OCI-LY3 (cell line): ENCODE data around the gene LOC101059915.

Experiments used
- H2AFZ ChIP-seq: fragments of 200-600, 300-600 bp; shearing (Covaris generic); 2 replicates; pipeline ENCODE4 v1.6.0; 2014; ENCODE audit warnings: antibody characterized with exemption, low read depth, low read length
- H3K27ac ChIP-seq: fragments of 200-600, 300-600 bp; sonication (generic); 2 replicates; pipeline ENCODE4 v1.5.1; 2014; ENCODE audit warnings: mild to moderate bottlenecking, low read length, moderate library complexity, mixed read lengths
- H3K27me3 ChIP-seq: fragments of 200-600, 300-600 bp; sonication (generic); 2 replicates; pipeline ENCODE4 v1.6.1; 2014; ENCODE audit warnings: low read depth, low read length, mixed read lengths
- H3K36me3 ChIP-seq: fragments of 200-600, 300-600 bp; sonication (generic); replicated peaks from 2 replicates; pipeline ENCODE3; 2014; ENCODE audit warnings: low read depth, low read length, mixed read lengths
- H3K4me1 ChIP-seq: fragments of 300-600, 200-600 bp; sonication (generic); 2 replicates; pipeline ENCODE4 v1.6.1; 2014; ENCODE audit warnings: low read length, mixed read lengths
- H3K4me2 ChIP-seq: fragments of 200-600, 300-600 bp; sonication (generic); 2 replicates; pipeline ENCODE4 v1.6.1; 2014; ENCODE audit warnings: low read length, mixed read lengths
- H3K4me3 ChIP-seq: fragments of 300-600, 200-600 bp; sonication (generic); 2 replicates; pipeline ENCODE4 v1.5.1; 2014; ENCODE audit warnings: antibody characterized with exemption, mild to moderate bottlenecking, low read length, moderate library complexity
- H3K79me2 ChIP-seq: fragments of 300-600, 200-600 bp; shearing (Covaris generic); 2 replicates; pipeline ENCODE4 v1.6.1; 2014; ENCODE audit warnings: mild to moderate bottlenecking, low read length, mixed read lengths
- H3K9ac ChIP-seq: fragments of 300-600, 200-600 bp; shearing (Covaris generic); 2 replicates; pipeline ENCODE4 v1.6.0; 2014; ENCODE audit warnings: mild to moderate bottlenecking, low read length, moderate library complexity
- H3K9me3 ChIP-seq: fragments of 200-600, 300-600 bp; shearing (Covaris generic); 2 replicates; pipeline ENCODE4 v1.6.1; 2014; ENCODE audit warnings: low read length, mixed read lengths; ENCODE audit not compliant: insufficient read depth
- H4K20me1 ChIP-seq: fragments of 200-600, 300-600 bp; sonication (generic); 2 replicates; pipeline ENCODE4 v1.6.1; 2016; ENCODE audit warnings: low read length, mixed read lengths; ENCODE audit not compliant: insufficient read depth
- EZH2phosphoT487 ChIP-seq: fragments of 200-600 bp; shearing (Covaris generic); IDR thresholded peaks from 2 replicates; pipeline ENCODE4 v1.6.1; 2018; ENCODE audit warnings: antibody characterized with exemption, mixed run types, low read depth
- TF ChIP-seq, protein P1 (sequence below): fragments of 200-600, 300-600 bp; sonication (generic); IDR thresholded peaks from 2 replicates; pipeline ENCODE4 v1.5.1; 2014; ENCODE audit warnings: antibody characterized with exemption, low read length, low read depth

The LOC101059915 gene

DNA sequence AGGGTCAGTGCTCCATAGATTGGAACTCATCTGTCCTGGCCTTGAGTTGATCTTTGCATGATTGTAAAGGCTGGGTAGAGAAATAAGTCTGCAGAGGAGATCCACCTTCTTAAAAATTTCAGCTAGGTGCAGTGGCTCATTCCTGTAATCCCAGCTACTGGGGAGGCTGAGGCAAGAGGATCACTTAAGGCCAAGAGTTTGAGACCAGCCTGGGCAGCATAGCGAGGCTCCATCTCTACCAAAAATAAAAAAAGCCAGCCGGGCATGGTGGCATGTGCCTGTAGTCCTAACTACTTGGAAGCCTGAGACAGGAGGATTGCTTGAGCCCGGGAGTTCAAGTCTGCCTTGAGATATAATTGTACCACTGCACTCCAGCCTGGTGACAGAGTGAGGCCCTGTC, 48.6 kb upstream of the LOC101059915 start:
- peak overlapping the region; percentile 63; the same call in 1 of the 2 replicates for H3K4me3 ChIP-seq

GRCh38 chrX:71619193-71619592, 48.2 kb upstream of the LOC101059915 start:
- H3K4me1 ChIP-seq: peaks cover 80% of the 10 kb centered on the region
- H3K4me2 ChIP-seq: peak overlapping the region; percentile 86
- no peaks in the 10 kb centered on the region for H3K27me3 ChIP-seq
- TF ChIP-seq, protein P1, sequence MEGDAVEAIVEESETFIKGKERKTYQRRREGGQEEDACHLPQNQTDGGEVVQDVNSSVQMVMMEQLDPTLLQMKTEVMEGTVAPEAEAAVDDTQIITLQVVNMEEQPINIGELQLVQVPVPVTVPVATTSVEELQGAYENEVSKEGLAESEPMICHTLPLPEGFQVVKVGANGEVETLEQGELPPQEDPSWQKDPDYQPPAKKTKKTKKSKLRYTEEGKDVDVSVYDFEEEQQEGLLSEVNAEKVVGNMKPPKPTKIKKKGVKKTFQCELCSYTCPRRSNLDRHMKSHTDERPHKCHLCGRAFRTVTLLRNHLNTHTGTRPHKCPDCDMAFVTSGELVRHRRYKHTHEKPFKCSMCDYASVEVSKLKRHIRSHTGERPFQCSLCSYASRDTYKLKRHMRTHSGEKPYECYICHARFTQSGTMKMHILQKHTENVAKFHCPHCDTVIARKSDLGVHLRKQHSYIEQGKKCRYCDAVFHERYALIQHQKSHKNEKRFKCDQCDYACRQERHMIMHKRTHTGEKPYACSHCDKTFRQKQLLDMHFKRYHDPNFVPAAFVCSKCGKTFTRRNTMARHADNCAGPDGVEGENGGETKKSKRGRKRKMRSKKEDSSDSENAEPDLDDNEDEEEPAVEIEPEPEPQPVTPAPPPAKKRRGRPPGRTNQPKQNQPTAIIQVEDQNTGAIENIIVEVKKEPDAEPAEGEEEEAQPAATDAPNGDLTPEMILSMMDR: no peak
- no peak for TF ChIP-seq EZH2phosphoT487
- H3K79me2 ChIP-seq: no peaks in the 10 kb centered on the region
- H3K4me3 ChIP-seq: no peak overlapping the region
- H4K20me1 ChIP-seq: no peaks in the 10 kb centered on the region
- H3K9me3 ChIP-seq: no peaks in the 10 kb centered on the region
- peaks cover 18% of the 10 kb centered on the region for H3K36me3 ChIP-seq
- H2AFZ ChIP-seq: no peak overlapping the region
- peak overlapping the region; percentile 65 for H3K27ac ChIP-seq
- H3K9ac ChIP-seq: peak overlapping the region; percentile 4; the same call in 1 of the 2 replicates

More for the DNA sequence above, 48.6 kb upstream of the LOC101059915 start:
- Histone ChIP-seq H3K36me3 (peaks cover 18% of the 10 kb centered on the region), H3K27ac (peak overlapping the region; percentile 65), H3K79me2 (no peaks in the 10 kb centered on the region), H3K9me3 (no peaks in the 10 kb centered on the region), H3K4me1 (peaks cover 76% of the 10 kb centered on the region), H3K4me2 (peak overlapping the region; percentile 86), H4K20me1 (no peaks in the 10 kb centered on the region), H3K27me3 (no peaks in the 10 kb centered on the region), H2AFZ (no peak overlapping the region), H3K9ac (peak overlapping the region; percentile 4; the same call in 1 of the 2 replicates)
- no peak for TF ChIP-seq EZH2phosphoT487
- TF ChIP-seq, protein P1: no peak

DNA sequence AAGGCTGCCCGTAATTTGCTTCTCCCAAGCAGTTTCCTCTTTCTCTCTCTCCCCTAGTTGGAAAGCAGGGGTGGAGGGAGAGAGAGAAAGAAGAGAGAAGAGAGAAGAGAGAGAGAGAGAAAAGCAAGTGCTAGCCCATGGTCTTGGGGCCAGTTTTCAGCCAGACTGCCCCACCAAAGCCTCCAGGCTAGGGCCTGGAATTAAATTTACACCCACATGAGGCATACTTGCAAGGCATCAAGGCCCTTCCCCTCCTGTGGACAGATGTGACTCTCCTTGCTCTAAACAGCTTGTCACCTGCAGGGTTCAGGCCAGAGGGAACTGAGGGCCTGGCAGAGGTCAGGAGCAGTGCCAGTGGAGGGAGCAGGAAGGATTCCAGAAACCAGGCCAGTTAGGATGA, 47.4 kb upstream of the LOC101059915 start:
- no peak overlapping the region for H3K4me3 ChIP-seq
- no peak for TF ChIP-seq EZH2phosphoT487
- TF ChIP-seq, protein P1: no peak

DNA sequence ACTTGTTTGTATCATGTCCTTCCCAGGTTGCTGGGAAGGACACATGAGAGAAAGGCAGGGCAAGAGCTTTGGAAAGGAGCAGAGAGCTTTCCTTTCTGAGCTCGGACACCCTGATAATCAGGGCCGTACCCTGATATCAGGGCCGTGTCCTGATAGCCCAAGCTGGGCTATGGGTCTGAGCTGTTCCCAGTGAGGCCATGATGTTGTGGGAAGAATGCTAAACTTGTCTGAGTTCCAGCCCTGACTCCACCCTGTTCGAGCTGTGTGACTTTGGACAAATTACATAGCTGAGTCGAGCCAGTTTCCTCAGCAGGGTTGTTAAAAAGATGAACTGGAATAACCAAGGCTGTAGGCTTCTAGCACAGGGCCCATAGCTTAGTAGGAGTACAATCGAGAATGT, 45.7 kb upstream of the LOC101059915 start:
- H3K4me2 ChIP-seq: 0 out of 2 replicates have a peak overlapping the region, but pooled peaks have one; percentile 57
- H4K20me1 ChIP-seq: no peaks in the 10 kb centered on the region
- H3K4me1 ChIP-seq: peaks cover 76% of the 10 kb centered on the region
- TF ChIP-seq, protein P1: no peak
- no peak for TF ChIP-seq EZH2phosphoT487
- peaks cover 9% of the 10 kb centered on the region for H3K36me3 ChIP-seq
- H3K4me3 ChIP-seq: no peak overlapping the region
- no peak overlapping the region for H2AFZ ChIP-seq
- H3K9ac ChIP-seq: no peak overlapping the region
- H3K27me3 ChIP-seq: no peaks in the 10 kb centered on the region
- H3K9me3 ChIP-seq: no peaks in the 10 kb centered on the region
- H3K79me2 ChIP-seq: no peaks in the 10 kb centered on the region
- H3K27ac ChIP-seq: peak overlapping the region; percentile 74; the same call in 1 of the 2 replicates

More for the DNA sequence above, 47.4 kb upstream of the LOC101059915 start:
- Histone ChIP-seq H3K9me3 (no peaks in the 10 kb centered on the region), H3K9ac (no peak overlapping the region), H3K27me3 (no peaks in the 10 kb centered on the region), H3K27ac (peak overlapping the region; percentile 65; the same call in 1 of the 2 replicates), H3K4me2 (no peak overlapping the region), H3K4me1 (peaks cover 87% of the 10 kb centered on the region), H4K20me1 (no peaks in the 10 kb centered on the region), H3K36me3 (peaks cover 14% of the 10 kb centered on the region), H2AFZ (no peak overlapping the region), H3K79me2 (no peaks in the 10 kb centered on the region)
